ENCODE measurements around the gene IGF2BP2.
A peak's percentile ranks its signal among the peaks of the same experiment; 100 is the strongest.
"Not testable (repeated sequence)": the region's sequence is repeated elsewhere in the genome, so short reads cannot be mapped to it uniquely, and the experiment has no call there.

Gene IGF2BP2

DNA sequence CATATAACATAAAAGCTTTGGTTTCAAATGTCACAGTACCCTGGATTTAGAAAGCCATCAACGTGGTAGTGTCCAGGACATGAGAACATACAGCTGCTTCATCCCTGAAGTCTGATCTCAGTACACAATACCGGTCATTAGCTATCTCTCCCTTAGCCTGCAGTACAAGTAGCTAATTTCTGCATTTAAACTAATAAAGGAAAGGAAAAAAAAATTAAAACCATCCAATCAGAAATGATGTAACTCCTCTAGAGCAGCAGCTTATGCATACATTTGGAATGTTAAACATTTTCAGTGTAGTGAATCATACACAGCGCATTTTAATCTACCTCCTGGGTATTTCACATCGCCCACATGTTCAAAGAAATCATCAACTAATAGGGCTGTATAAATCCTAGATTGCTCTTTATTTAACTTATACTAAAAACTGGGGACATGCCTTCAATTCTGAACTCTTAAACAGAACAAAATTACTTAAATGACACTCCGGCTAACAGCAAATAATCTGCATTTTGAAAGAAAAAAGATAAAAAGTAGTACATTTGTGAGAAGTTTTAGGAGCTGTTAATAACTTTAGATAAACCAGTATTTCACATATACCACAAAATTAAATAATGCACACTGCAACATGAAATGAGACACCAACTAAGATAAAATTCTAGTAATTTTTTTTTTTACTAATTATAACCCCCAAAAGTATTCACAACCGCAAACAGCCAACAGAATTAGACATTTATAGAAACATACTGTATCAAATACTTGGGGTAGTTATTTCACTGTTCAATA, 3.7 kb downstream of the IGF2BP2 start:
- peak overlapping the region; percentile 87 for H3K4me3 ChIP-seq (replicated peaks; ENCODE audit: low read depth, low read length)
- peak; percentile 89 for DNase-seq (ENCODE audit: low read depth)
- no peak for TF ChIP-seq CTCF (IDR thresholded peaks at IDR 0.05; ENCODE audit: low read length, missing control alignments)

- no peak overlapping the region for H3K4me3 ChIP-seq (replicated peaks; ENCODE audit: low read depth, low read length)
- TF ChIP-seq CTCF (IDR thresholded peaks at IDR 0.05; ENCODE audit: low read length, missing control alignments): no peak
- no peak for DNase-seq (ENCODE audit: low read depth)
Measured at GRCh38 chr3:185818267-185818875, 6.5 kb downstream of the IGF2BP2 start.

GRCh38 chr3:185815391-185816282, 9.2 kb downstream of the IGF2BP2 start:
- peak; percentile 62 for DNase-seq (ENCODE audit: low read depth)
- TF ChIP-seq CTCF (IDR thresholded peaks at IDR 0.05; ENCODE audit: low read length, missing control alignments): no peak
- no peak overlapping the region for H3K4me3 ChIP-seq (replicated peaks; ENCODE audit: low read depth, low read length)

DNA sequence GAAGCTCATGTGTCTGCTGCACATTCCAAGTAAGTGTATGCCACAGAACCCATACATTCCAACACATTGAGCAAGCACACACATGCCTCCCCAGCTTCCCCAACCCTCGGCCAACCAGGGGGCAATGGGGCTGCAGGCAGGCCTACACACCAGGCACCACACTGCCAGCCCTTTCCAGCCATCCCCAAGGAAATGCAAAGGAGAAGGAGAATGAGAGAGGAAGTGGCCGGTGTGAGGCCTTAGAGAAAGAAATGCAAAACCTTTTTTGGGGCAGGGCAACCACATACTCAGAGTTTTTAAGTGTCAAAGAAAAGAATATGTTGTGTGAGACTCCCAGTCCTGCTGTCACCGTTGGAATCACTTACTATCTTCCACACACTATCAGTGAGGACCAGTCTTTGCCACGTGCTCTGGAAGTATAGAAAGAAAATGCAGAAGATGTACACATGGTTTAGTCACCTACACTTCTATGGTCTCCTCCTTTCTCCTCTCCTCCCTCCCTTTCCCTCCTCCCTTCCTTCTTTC, 11.1 kb downstream of the IGF2BP2 start:
- TF ChIP-seq CTCF (IDR thresholded peaks at IDR 0.05; ENCODE audit: low read length, missing control alignments): no peak
- H3K4me3 ChIP-seq (replicated peaks; ENCODE audit: low read depth, low read length): no peak overlapping the region
- DNase-seq (ENCODE audit: low read depth): peak; percentile 71

GRCh38 chr3:185813205-185813604, 11.6 kb downstream of the IGF2BP2 start:
- no peak overlapping the region for H3K4me3 ChIP-seq (replicated peaks; ENCODE audit: low read depth, low read length)
- no peak for TF ChIP-seq CTCF (IDR thresholded peaks at IDR 0.05; ENCODE audit: low read length, missing control alignments)
- DNase-seq (ENCODE audit: low read depth): no peak

DNA sequence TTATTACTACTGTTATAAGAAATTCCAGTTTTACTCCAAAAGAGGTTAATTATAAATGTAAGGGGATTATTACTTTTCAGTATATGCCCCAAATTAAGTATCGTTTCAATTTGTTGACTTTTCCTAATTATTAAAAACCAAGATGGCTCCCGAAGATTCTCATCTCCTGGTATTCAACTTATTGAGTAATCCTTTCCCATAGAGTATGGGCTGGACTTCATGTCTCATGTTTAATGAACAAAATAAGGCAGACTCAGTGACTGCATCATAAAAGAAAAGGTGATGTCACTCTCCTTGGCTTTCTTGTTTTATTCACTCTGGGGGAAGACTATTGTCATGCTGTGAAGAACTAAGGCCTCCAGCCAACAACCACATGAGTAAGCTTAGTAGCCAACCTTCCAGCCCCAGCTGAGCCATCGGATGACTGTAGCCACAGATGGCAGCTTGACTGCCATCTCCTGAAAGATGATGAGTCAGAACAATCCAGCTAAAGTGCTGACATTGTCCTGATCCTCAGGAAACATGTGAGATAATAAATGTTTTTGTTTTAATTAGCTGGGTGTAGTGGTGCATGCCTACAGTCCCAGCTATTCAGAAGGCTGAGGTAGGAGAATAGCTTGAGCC, 17.3 kb downstream of the IGF2BP2 start:
- TF ChIP-seq CTCF (IDR thresholded peaks at IDR 0.05; ENCODE audit: low read length, missing control alignments): no peak
- no peak overlapping the region for H3K4me3 ChIP-seq (replicated peaks; ENCODE audit: low read depth, low read length)
- peak; percentile 85 for DNase-seq (ENCODE audit: low read depth)

DNA sequence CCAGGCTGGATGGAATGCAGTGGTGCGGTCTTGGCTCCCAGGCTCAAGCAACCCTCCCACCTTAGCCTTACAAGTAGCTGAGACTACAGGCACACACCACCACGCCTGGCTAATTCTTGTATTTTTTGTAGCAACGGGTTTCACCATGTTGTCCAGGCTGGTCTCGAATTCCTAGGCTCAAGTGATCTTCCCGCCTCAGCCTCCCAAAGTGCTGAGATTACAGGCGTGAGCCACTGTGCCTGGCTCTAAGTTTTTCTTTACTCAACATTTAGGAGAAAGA, 26.1 kb downstream of the IGF2BP2 start:
- not testable (repeated sequence) for H3K4me3 ChIP-seq (replicated peaks; ENCODE audit: low read depth, low read length); DNase-seq (ENCODE audit: low read depth)

All from fibroblast of pulmonary artery (primary cell).